Measurements from ENCODE around the gene ACD.

Gene ACD

DNA sequence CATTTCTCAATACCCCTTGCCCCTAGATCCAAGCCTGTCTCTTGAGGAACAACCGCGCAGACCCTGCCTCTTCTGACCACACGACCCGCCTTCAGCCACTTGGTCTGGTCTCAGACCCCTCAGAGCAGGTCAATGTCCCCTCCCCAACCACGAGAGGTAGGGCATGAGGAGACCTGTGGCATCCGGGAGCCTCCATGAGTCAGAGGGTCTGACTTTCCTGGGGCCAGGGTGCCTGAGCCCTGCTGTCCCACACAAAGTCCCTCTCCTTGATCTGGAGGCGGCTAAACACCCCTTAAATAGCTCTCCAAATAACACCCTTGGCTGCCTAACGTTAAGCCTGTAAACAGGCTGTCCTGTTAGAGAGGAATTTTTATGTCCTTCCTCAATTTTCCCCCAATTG, 10.0 kb downstream of the ACD start:
- Histone ChIP-seq H3K27me3 (ENCODE audit: control insufficient read depth in 1 of 2, insufficient read depth in 1 of 2, low read length in 2 of 2) (peaks cover 48 to 85% of the 10 kb centered on the region in 2 experiments), H3K27ac (ENCODE audit: low read length, poor library complexity, severe bottlenecking) (no peak overlapping the region), H3K79me1 (replicated peaks; ENCODE audit: low read length, poor library complexity, severe bottlenecking) (no peaks in the 10 kb centered on the region), H3K23ac (ENCODE audit: low read length in 2 of 2) (no peak overlapping the region), H2AFZ (ENCODE audit: low read depth, low read length) (no peak overlapping the region), H4K8ac (ENCODE audit: low read length) (no peak overlapping the region), H3K4me1 (ENCODE audit: control insufficient read depth, insufficient read depth, low read depth, low read length) (peaks cover 14% of the 10 kb centered on the region), H3K9ac (ENCODE audit: low read length) (no peak overlapping the region), H2BK15ac (ENCODE audit: low read depth, poor library complexity, severe bottlenecking) (no peak overlapping the region), H3K36me3 (ENCODE audit: control insufficient read depth in 1 of 2, insufficient read depth in 2 of 2, low read depth in 1 of 2, low read length in 2 of 2) (no peaks in the 10 kb centered on the region), H3K9me3 (ENCODE audit: control insufficient read depth, low read length) (no peaks in the 10 kb centered on the region), H2BK120ac (ENCODE audit: low read depth, low read length) (no peak overlapping the region), H2BK12ac (ENCODE audit: low read length in 2 of 2) (no peak overlapping the region), H3K14ac (ENCODE audit: low read length in 2 of 2) (no peak overlapping the region), H3K4me2 (ENCODE audit: low read length, poor library complexity, severe bottlenecking) (no peak overlapping the region), H4K91ac (ENCODE audit: low read length) (no peak overlapping the region), H3K4ac (ENCODE audit: low read depth in 1 of 2, low read length in 2 of 2) (no peak overlapping the region), H3K4me3 (ENCODE audit: insufficient read depth in 1 of 2, low read depth in 1 of 2, low read length in 2 of 2) (no peak overlapping the region), H3K18ac (ENCODE audit: low read depth in 1 of 2, low read length in 2 of 2) (no peak overlapping the region), H2AK5ac (ENCODE audit: low read length, severe bottlenecking) (no peak overlapping the region), H2BK5ac (ENCODE audit: low read depth, low read length, poor library complexity, severe bottlenecking) (no peak overlapping the region)
- no peak for DNase-seq
- WGBS = 79% methylated on average over 8 of the region's 8 CpGs

DNA sequence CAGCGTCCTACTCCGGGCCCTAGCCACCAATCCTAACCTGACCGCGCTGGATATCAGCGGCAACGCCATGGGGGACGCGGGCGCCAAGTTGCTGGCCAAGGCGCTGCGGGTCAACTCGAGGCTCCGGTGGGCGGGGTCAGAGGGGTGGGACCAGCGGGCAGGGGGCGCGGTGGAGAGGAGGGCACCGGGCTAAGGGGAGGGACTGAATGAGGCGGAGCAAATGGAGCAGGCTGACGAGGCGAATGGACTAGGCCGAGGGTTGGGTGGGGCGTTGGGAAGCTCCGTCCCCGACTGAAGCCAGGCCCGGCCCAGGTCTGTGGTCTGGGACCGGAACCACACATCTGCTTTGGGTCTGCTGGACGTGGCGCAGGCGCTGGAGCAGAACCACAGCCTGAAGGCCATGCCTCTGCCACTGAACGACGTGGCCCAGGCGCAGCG, 10.5 kb downstream of the ACD start:
- Histone ChIP-seq H2AFZ (ENCODE audit: low read depth, low read length) (no peak overlapping the region), H3K4ac (ENCODE audit: low read depth in 1 of 2, low read length in 2 of 2) (no peak overlapping the region), H3K4me2 (ENCODE audit: low read length, poor library complexity, severe bottlenecking) (no peak overlapping the region), H2BK15ac (ENCODE audit: low read depth, poor library complexity, severe bottlenecking) (no peak overlapping the region), H2BK12ac (ENCODE audit: low read length in 2 of 2) (no peak overlapping the region), H3K23ac (ENCODE audit: low read length in 2 of 2) (no peak overlapping the region), H3K9me3 (ENCODE audit: control insufficient read depth, low read length) (no peaks in the 10 kb centered on the region), H3K4me1 (ENCODE audit: control insufficient read depth, insufficient read depth, low read depth, low read length) (peaks cover 19% of the 10 kb centered on the region), H3K27ac (ENCODE audit: low read length, poor library complexity, severe bottlenecking) (no peak overlapping the region), H3K9ac (ENCODE audit: low read length) (no peak overlapping the region), H3K4me3 (ENCODE audit: insufficient read depth in 1 of 2, low read depth in 1 of 2, low read length in 2 of 2) (no peak overlapping the region), H3K18ac (ENCODE audit: low read depth in 1 of 2, low read length in 2 of 2) (no peak overlapping the region), H3K79me1 (replicated peaks; ENCODE audit: low read length, poor library complexity, severe bottlenecking) (no peaks in the 10 kb centered on the region), H4K91ac (ENCODE audit: low read length) (no peak overlapping the region), H3K14ac (ENCODE audit: low read length in 2 of 2) (no peak overlapping the region), H2BK5ac (ENCODE audit: low read depth, low read length, poor library complexity, severe bottlenecking) (no peak overlapping the region), H2BK120ac (ENCODE audit: low read depth, low read length) (no peak overlapping the region), H2AK5ac (ENCODE audit: low read length, severe bottlenecking) (no peak overlapping the region), H3K27me3 (ENCODE audit: control insufficient read depth in 1 of 2, insufficient read depth in 1 of 2, low read length in 2 of 2) (peaks cover 46 to 86% of the 10 kb centered on the region in 2 experiments), H3K36me3 (ENCODE audit: control insufficient read depth in 1 of 2, insufficient read depth in 2 of 2, low read depth in 1 of 2, low read length in 2 of 2) (no peaks in the 10 kb centered on the region), H4K8ac (ENCODE audit: low read length) (no peak overlapping the region)
- WGBS = 64% methylated on average over 30 of the region's 34 CpGs
- no peak for DNase-seq

DNA sequence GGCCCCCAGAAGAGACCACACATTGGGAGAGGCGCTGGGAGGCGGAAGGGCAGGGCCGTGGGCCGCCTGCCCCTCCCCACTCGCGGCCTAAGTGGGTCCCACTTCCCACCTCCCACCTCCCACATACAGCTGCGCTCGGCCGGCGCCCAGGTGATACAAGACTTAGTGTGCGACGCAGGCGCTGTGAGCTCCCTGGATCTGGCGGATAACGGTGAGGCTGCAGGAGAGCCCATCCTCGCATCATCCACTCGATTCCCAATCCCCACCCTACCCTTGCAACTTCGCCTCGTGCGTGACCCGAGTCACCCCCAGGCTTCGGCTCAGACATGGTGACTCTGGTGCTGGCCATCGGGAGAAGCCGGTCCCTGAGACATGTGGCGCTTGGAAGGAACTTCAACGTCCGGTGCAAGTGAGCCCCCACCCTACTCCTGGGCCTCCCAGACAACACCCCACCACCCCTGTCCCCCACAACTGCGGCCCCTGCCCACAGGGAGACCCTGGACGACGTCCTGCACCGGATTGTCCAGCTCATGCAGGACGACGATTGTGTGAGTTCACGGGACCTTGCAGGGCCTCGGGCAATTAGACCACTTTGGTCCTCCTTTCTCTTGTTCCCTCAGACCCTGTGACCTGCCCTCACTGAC, 11.2 kb downstream of the ACD start:
- no peak overlapping the region for H3K4ac ChIP-seq (ENCODE audit: low read depth in 1 of 2, low read length in 2 of 2)

DNA sequence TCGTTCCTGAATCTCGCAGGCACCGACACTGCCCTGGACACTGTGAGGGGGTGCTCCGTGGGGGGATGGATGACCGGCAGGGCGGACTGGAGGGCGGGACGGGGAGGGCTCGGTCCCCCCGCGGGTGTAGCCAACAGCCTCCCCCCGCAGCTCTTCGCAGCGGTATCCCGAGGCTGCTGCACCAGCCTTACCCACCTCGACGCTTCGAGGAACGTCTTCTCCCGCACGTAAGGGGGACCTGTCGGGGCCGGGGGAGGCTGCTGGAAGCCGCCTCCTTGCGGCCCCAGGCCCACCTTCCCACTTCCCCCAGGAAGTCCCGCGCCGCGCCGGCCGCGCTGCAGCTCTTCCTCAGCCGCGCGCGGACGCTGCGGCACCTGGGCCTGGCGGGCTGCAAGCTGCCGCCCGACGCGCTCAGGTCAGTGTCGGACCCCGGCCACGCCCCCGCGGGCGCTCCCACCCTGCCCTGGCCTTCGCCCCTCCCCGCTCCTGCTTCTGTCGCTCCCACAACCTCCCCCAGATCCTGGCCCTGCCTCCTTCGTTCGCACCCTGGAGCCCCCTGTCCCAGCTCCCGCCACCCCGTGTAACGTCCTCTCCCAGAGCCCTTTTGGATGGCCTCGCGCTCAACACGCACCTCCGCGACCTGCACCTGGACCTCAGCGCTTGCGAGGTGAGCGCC, 11.8 kb downstream of the ACD start:
- Histone ChIP-seq H3K4me1 (ENCODE audit: control insufficient read depth, insufficient read depth, low read depth, low read length) (peaks cover 15% of the 10 kb centered on the region), H3K9me3 (ENCODE audit: control insufficient read depth, low read length) (no peaks in the 10 kb centered on the region), H4K8ac (ENCODE audit: low read length) (no peak overlapping the region), H2BK15ac (ENCODE audit: low read depth, poor library complexity, severe bottlenecking) (no peak overlapping the region), H2BK12ac (ENCODE audit: low read length in 2 of 2) (no peak overlapping the region), H3K4me2 (ENCODE audit: low read length, poor library complexity, severe bottlenecking) (no peak overlapping the region), H3K14ac (ENCODE audit: low read length in 2 of 2) (no peak overlapping the region), H3K23ac (ENCODE audit: low read length in 2 of 2) (no peak overlapping the region), H3K18ac (ENCODE audit: low read depth in 1 of 2, low read length in 2 of 2) (no peak overlapping the region), H3K79me1 (replicated peaks; ENCODE audit: low read length, poor library complexity, severe bottlenecking) (no peaks in the 10 kb centered on the region), H3K36me3 (ENCODE audit: control insufficient read depth in 1 of 2, insufficient read depth in 2 of 2, low read depth in 1 of 2, low read length in 2 of 2) (no peaks in the 10 kb centered on the region), H3K4ac (ENCODE audit: low read depth in 1 of 2, low read length in 2 of 2) (no peak overlapping the region), H3K27ac (ENCODE audit: low read length, poor library complexity, severe bottlenecking) (no peak overlapping the region), H2BK5ac (ENCODE audit: low read depth, low read length, poor library complexity, severe bottlenecking) (no peak overlapping the region), H4K91ac (ENCODE audit: low read length) (no peak overlapping the region), H3K4me3 (ENCODE audit: insufficient read depth in 1 of 2, low read depth in 1 of 2, low read length in 2 of 2) (no peak overlapping the region), H3K27me3 (ENCODE audit: control insufficient read depth in 1 of 2, insufficient read depth in 1 of 2, low read length in 2 of 2) (peaks cover 44 to 84% of the 10 kb centered on the region in 2 experiments), H2AK5ac (ENCODE audit: low read length, severe bottlenecking) (no peak overlapping the region), H2BK120ac (ENCODE audit: low read depth, low read length) (no peak overlapping the region), H3K9ac (ENCODE audit: low read length) (no peak overlapping the region), H2AFZ (ENCODE audit: low read depth, low read length) (no peak overlapping the region)
- no peak for DNase-seq
- WGBS = 58% methylated on average over 60 of the region's 65 CpGs

More for the DNA sequence above, 11.2 kb downstream of the ACD start:
- no peak overlapping the region for H3K18ac ChIP-seq (ENCODE audit: low read depth in 1 of 2, low read length in 2 of 2)
- no peak overlapping the region for H3K27ac ChIP-seq (ENCODE audit: low read length, poor library complexity, severe bottlenecking)
- H3K4me3 ChIP-seq (ENCODE audit: insufficient read depth in 1 of 2, low read depth in 1 of 2, low read length in 2 of 2) = no peak overlapping the region
- H3K79me1 ChIP-seq (replicated peaks; ENCODE audit: low read length, poor library complexity, severe bottlenecking) = no peaks in the 10 kb centered on the region
- no peak overlapping the region for H2AK5ac ChIP-seq (ENCODE audit: low read length, severe bottlenecking)
- no peaks in the 10 kb centered on the region for H3K36me3 ChIP-seq (ENCODE audit: control insufficient read depth in 1 of 2, insufficient read depth in 2 of 2, low read depth in 1 of 2, low read length in 2 of 2)
- no peak for DNase-seq
- no peak overlapping the region for H2BK15ac ChIP-seq (ENCODE audit: low read depth, poor library complexity, severe bottlenecking)
- no peak overlapping the region for H4K91ac ChIP-seq (ENCODE audit: low read length)
- no peak overlapping the region for H2BK12ac ChIP-seq (ENCODE audit: low read length in 2 of 2)
- H3K4me2 ChIP-seq (ENCODE audit: low read length, poor library complexity, severe bottlenecking) = no peak overlapping the region
- H3K9me3 ChIP-seq (ENCODE audit: control insufficient read depth, low read length) = no peaks in the 10 kb centered on the region
- H3K9ac ChIP-seq (ENCODE audit: low read length) = no peak overlapping the region
- peaks cover 20% of the 10 kb centered on the region for H3K4me1 ChIP-seq (ENCODE audit: control insufficient read depth, insufficient read depth, low read depth, low read length)
- H4K8ac ChIP-seq (ENCODE audit: low read length) = no peak overlapping the region
- no peak overlapping the region for H3K14ac ChIP-seq (ENCODE audit: low read length in 2 of 2)
- no peak overlapping the region for H3K23ac ChIP-seq (ENCODE audit: low read length in 2 of 2)
- WGBS = 85% methylated on average over 35 of the region's 35 CpGs
- no peak overlapping the region for H2BK5ac ChIP-seq (ENCODE audit: low read depth, low read length, poor library complexity, severe bottlenecking)
- H2BK120ac ChIP-seq (ENCODE audit: low read depth, low read length) = no peak overlapping the region
- peaks cover 46 to 90% of the 10 kb centered on the region in 2 experiments for H3K27me3 ChIP-seq (ENCODE audit: control insufficient read depth in 1 of 2, insufficient read depth in 1 of 2, low read length in 2 of 2)
- H2AFZ ChIP-seq (ENCODE audit: low read depth, low read length) = no peak overlapping the region
